Sigmoid colon (tissue), 7 donors: ENCODE results near the gene FOXJ1. TPM values are rescaled to one million over a fixed set of nuclear protein-coding genes. Genes with fewer than 3 reads are reported as not detected.

Source experiments
- DNase-seq: peaks from one replicate; pipeline ENCODE4 v3.0.0-alpha.2; 2019
- H3K27ac ChIP-seq, 4 donors: fragments of 200-600 bp; sonication (generic); one replicate each; pipeline ENCODE4 v1.5.1; 2016 to 2019; ENCODE audit warnings: mild to moderate bottlenecking in 1 of 4
- H3K27me3 ChIP-seq, 3 donors: fragments of 200-600 bp; sonication (generic); one replicate each; pipeline ENCODE4 v1.5.1; 2019; ENCODE audit warnings: mild to moderate bottlenecking in 1 of 3
- H3K36me3 ChIP-seq, 4 donors: fragments of 200-600 bp; sonication (generic); one replicate each; pipeline ENCODE4 v1.5.1; 2016 to 2019
- H3K4me1 ChIP-seq, 4 donors: fragments of 200-600 bp; sonication (generic); one replicate each; pipeline ENCODE4 v1.5.1; 2017 to 2019
- H3K4me3 ChIP-seq, 4 donors: fragments of 200-600 bp; sonication (generic); one replicate each; pipeline ENCODE4 v1.5.1; 2017 to 2019; ENCODE audit warnings: mild to moderate bottlenecking in 2 of 4, moderate library complexity in 1 of 4
- H3K9me3 ChIP-seq, 4 donors: fragments of 200-600 bp in 3 of 4; sonication (generic) in 3 of 4; one replicate each; pipeline versions ENCODE4 v1.5.1 to v1.6.1; 2013 to 2019
- CTCF ChIP-seq, 4 experiments: fragments of 450-650 bp in 3 of 4; fragments of 200-600 bp in 1 of 4; IDR thresholded peaks; one replicate each; pipeline ENCODE4 v1.5.1; 2016 to 2019; ENCODE audit warnings: antibody characterized with exemption in 4 of 4, mild to moderate bottlenecking in 3 of 4, moderate library complexity in 2 of 4
- EP300 ChIP-seq, 4 donors: sonication (generic); formaldehyde crosslinking; IDR thresholded peaks; one replicate each; pipeline ENCODE4 v1.6.1; 2017; ENCODE audit warnings: antibody characterized with exemption in 4 of 4
- POLR2A ChIP-seq, 2 donors: fragments of 450-650 bp; IDR thresholded peaks; one replicate each; pipeline ENCODE4 v1.6.1; 2016; ENCODE audit warnings: antibody characterized with exemption in 2 of 2, mild to moderate bottlenecking in 2 of 2, moderate library complexity in 2 of 2
- POLR2AphosphoS5 ChIP-seq, 4 donors: sonication (generic); formaldehyde crosslinking; IDR thresholded peaks; one replicate each; pipeline ENCODE4 v1.6.1; 2017; ENCODE audit warnings: antibody characterized with exemption in 4 of 4
- WGBS, 2 donors: extraction: QIAGEN DNeasy Blood & Tissue Kit; methylation state at CpG; one replicate each; pipeline ENCODE4 v1.1.7; 2013; 5-methylcytosine and 5-hydroxymethylcytosine counted together
- intact Hi-C: fragments of 100-400 bp; cut with DNase I; formaldehyde crosslinking; loops from one replicate; pipeline ENCODE4 v1.15.1; 2023
- polyA plus RNA-seq, 3 donors: library from polyadenylated mRNA; stranded (reverse); fragments of 200-250 nt; gene quantifications; one replicate each; pipeline ENCODE4 v1.2.3, GENCODE V29; 2013
- small RNA-seq, 3 donors: library from RNA; depleted of rRNA; stranded (forward); fragments of <200 nt; gene quantifications; one replicate each; pipeline ENCODE3, GENCODE V24; 2016
- total RNA-seq, 4 donors: library from RNA; depleted of rRNA; stranded (reverse); fragments of >200 nt; gene quantifications; one replicate each; pipeline ENCODE4 v1.1.0, GENCODE V29; 2016
- donor health status: healthy with polysubstance abuse.
- donor health status: Bipolar disorder and iron deficiency.
- donor health status: healthy.

FOXJ1 gene
- total and polyA plus RNA-seq, 7 donors, result 0.14 to 2.3 (median 0.42) TPM; not detected in 3

- intact Hi-C loops, result loop anchor here (10.0 kb wide), 1 partner anchor 263 kb away; no protein-coding TSS in a partner anchor
- Histone ChIP-seq H3K27ac (no peak overlapping the region), H3K4me1 (no peaks in the 10 kb centered on the region), H3K27me3 (no peaks in the 10 kb centered on the region), H3K9me3 (no peaks in the 10 kb centered on the region), H3K36me3 (peaks cover 42 to 98% (median 75%) of the 10 kb centered on the region in 4 donors), H3K4me3 (no peak overlapping the region)
- WGBS, 2 donors, result 87 to 95% methylated on average over 25 of the region's 25 CpGs
- TF ChIP-seq CTCF (IDR thresholded peaks at IDR 0.05) (no peak), POLR2AphosphoS5 (IDR thresholded peaks at IDR 0.05) (no peak), EP300 (IDR thresholded peaks at IDR 0.05) (no peak), POLR2A (IDR thresholded peaks at IDR 0.05) (no peak)
- DNase-seq, result peak; percentile 35
Measured at GRCh38 chr17:76088041-76088867, 52.8 kb downstream of the FOXJ1 start.

DNA sequence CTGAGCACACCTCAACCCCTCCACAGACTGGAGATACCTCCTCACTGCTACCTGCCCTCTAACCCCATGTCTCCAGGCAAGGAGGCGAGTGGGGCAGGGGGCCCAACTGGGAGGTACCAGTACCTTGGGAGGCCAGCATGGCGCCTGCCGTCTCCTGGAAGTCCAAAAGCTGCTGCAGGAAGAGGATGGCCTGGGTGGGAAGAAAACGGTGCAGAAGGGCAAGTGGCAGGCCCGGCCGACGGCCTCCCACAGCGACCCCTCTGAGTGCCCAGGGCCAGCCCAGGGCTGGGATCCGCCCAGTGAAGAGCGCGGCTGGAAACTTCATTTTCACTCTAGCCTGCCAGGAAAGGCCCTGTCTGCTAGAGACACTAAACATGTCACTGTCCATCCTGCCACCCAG, 53.5 kb downstream of the FOXJ1 start:
- peaks cover 37 to 98% (median 73%) of the 10 kb centered on the region in 4 donors for H3K36me3 ChIP-seq
- 90 to 97% methylated on average over 11 of the region's 11 CpGs for WGBS, 2 donors

DNA sequence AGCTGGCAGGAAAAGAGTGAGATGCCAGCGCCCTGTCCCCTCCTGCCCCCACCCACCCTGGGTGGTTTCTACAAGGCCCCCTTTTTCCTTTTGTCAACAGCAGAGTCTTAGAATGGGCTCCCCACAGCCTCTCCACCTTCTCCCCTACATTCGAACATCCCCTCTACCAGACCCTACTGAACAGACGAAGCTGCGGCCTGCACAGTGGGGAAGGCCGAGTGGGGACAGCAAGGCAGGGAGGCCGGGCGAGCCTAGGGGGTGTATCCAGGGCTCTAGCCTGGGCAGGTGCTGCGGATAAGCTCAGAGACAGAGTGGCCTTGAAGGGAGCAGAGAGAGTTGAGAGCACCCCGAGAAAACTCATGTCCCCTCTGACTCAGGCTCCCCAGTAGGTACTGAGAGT, 54.7 kb downstream of the FOXJ1 start:
- no peak for DNase-seq
- TF ChIP-seq POLR2A (IDR thresholded peaks at IDR 0.05) (no peak), EP300 (IDR thresholded peaks at IDR 0.05) (no peak), POLR2AphosphoS5 (IDR thresholded peaks at IDR 0.05) (no peak), CTCF (IDR thresholded peaks at IDR 0.05) (no peak)
- H3K27me3 ChIP-seq, result no peaks in the 10 kb centered on the region
- no peaks in the 10 kb centered on the region for H3K9me3 ChIP-seq
- peaks cover 37 to 92% (median 71%) of the 10 kb centered on the region in 4 donors for H3K36me3 ChIP-seq
- no peaks in the 10 kb centered on the region for H3K4me1 ChIP-seq
- 96% methylated on average over 9 of the region's 9 CpGs for WGBS, 2 donors
- H3K27ac ChIP-seq, result no peak overlapping the region
- no peak overlapping the region for H3K4me3 ChIP-seq
- intact Hi-C loops, result loop anchor here (10.0 kb wide), 1 partner anchor 262 kb away; no protein-coding TSS in a partner anchor

More for the DNA sequence above, 53.5 kb downstream of the FOXJ1 start:
- H3K4me1 ChIP-seq, result no peaks in the 10 kb centered on the region
- no peaks in the 10 kb centered on the region for H3K27me3 ChIP-seq
- intact Hi-C loops, result loop anchor here (10.0 kb wide), 1 partner anchor 263 kb away; no protein-coding TSS in a partner anchor
- H3K4me3 ChIP-seq, result no peak overlapping the region
- TF ChIP-seq POLR2AphosphoS5 (IDR thresholded peaks at IDR 0.05) (no peak), POLR2A (IDR thresholded peaks at IDR 0.05) (no peak), EP300 (IDR thresholded peaks at IDR 0.05) (no peak), CTCF (IDR thresholded peaks at IDR 0.05) (no peak)
- no peak for DNase-seq
- no peak overlapping the region for H3K27ac ChIP-seq
- H3K9me3 ChIP-seq, result no peaks in the 10 kb centered on the region

Small RNA genes lying within 50 kb of the gene (small RNA-seq; reads per million reads assigned to genes)
- gene MIR6868, result 0 to 0.43 (median 0.15) reads per million in 3 donors

Other genes starting within 250 kb of the FOXJ1 start
- 10 to 100 TPM; 22.4 to 27.5 (median 25.1) TPM for gene TRIM65, start 244.3 kb downstream of the FOXJ1 start, total RNA-seq
- 10 to 100 TPM in 2 of 3 donors, 1 to 10 TPM in 1; 7.2 to 19.1 (median 10.2) TPM for gene TRIM65, start 244.3 kb downstream of the FOXJ1 start, polyA plus RNA-seq
- gene MRPL38, start 236.4 kb downstream of the FOXJ1 start, total RNA-seq, result 10 to 100 TPM; 32.8 to 50.6 (median 41.8) TPM
- gene MRPL38, start 236.4 kb downstream of the FOXJ1 start, polyA plus RNA-seq, result 10 to 100 TPM; 55.9 to 71.5 (median 57.1) TPM
- gene FBF1, start 200.2 kb downstream of the FOXJ1 start, total RNA-seq, result 10 to 100 TPM in 1 of 4 donors, 1 to 10 TPM in 3; 4.4 to 16.6 (median 6.3) TPM
- 1 to 10 TPM; 1.2 to 9.0 (median 2.5) TPM for gene FBF1, start 200.2 kb downstream of the FOXJ1 start, polyA plus RNA-seq
- gene ACOX1, start 162.1 kb downstream of the FOXJ1 start, total RNA-seq, result 10 to 100 TPM; 32.7 to 38.9 (median 36.5) TPM
- 10 to 100 TPM; 31.3 to 93.2 (median 32.4) TPM for gene ACOX1, start 162.1 kb downstream of the FOXJ1 start, polyA plus RNA-seq
- gene TEN1, start 162.0 kb downstream of the FOXJ1 start, total RNA-seq, result 10 to 100 TPM in 1 of 4 donors, 1 to 10 TPM in 3; 5.3 to 14.8 (median 7.8) TPM
- 10 to 100 TPM; 30.5 to 78.8 (median 57.1) TPM for gene TEN1, start 162.0 kb downstream of the FOXJ1 start, polyA plus RNA-seq
- gene CDK3, start 140.4 kb downstream of the FOXJ1 start, total RNA-seq, result 1 to 10 TPM in 2 of 4 donors, under 1 TPM in 1, not detected in 1; 0.71 to 2.6 (median 1.4) TPM
- gene CDK3, start 140.4 kb downstream of the FOXJ1 start, polyA plus RNA-seq, result 10 to 100 TPM; 11.9 to 15.0 (median 15.0) TPM
- 10 to 100 TPM in 1 of 4 donors, 1 to 10 TPM in 3; 2.9 to 23.5 (median 7.2) TPM for gene EVPL, start 113.9 kb downstream of the FOXJ1 start, total RNA-seq
- gene EVPL, start 113.9 kb downstream of the FOXJ1 start, polyA plus RNA-seq, result 10 to 100 TPM in 1 of 3 donors, 1 to 10 TPM in 2; 4.6 to 16.0 (median 4.8) TPM
- gene SRP68, start 68.7 kb downstream of the FOXJ1 start, total RNA-seq, result 10 to 100 TPM; 53.1 to 60.6 (median 53.8) TPM
- 10 to 100 TPM; 37.2 to 52.4 (median 37.7) TPM for gene SRP68, start 68.7 kb downstream of the FOXJ1 start, polyA plus RNA-seq
- 10 to 100 TPM in 1 of 4 donors, 1 to 10 TPM in 3; 5.4 to 20.2 (median 8.2) TPM for gene GALR2, start 66.5 kb downstream of the FOXJ1 start, total RNA-seq
- gene GALR2, start 66.5 kb downstream of the FOXJ1 start, polyA plus RNA-seq, result 1 to 10 TPM in 1 of 3 donors, not detected in 2; 1.6 TPM
- 1 to 10 TPM in 2 of 4 donors, under 1 TPM in 2; 0.16 to 3.5 (median 0.81) TPM for gene ZACN, start 62.1 kb downstream of the FOXJ1 start, total RNA-seq
- 1 to 10 TPM; 1.2 to 1.3 (median 1.2) TPM for gene ZACN, start 62.1 kb downstream of the FOXJ1 start, polyA plus RNA-seq
- 10 to 100 TPM; 58.9 to 82.0 (median 75.3) TPM for gene EXOC7, start 37.5 kb downstream of the FOXJ1 start, total RNA-seq
- 10 to 100 TPM; 36.8 to 74.4 (median 38.4) TPM for gene EXOC7, start 37.5 kb downstream of the FOXJ1 start, polyA plus RNA-seq
- gene RNF157, start 99.2 kb upstream of the FOXJ1 start, total RNA-seq, result 1 to 10 TPM; 3.1 to 9.1 (median 4.5) TPM
- gene RNF157, start 99.2 kb upstream of the FOXJ1 start, polyA plus RNA-seq, result 10 to 100 TPM in 2 of 3 donors, 1 to 10 TPM in 1; 6.0 to 29.5 (median 10.9) TPM
- gene UBALD2, start 124.1 kb upstream of the FOXJ1 start, total RNA-seq, result 10 to 100 TPM in 1 of 4 donors, 1 to 10 TPM in 3; 3.9 to 11.8 (median 6.5) TPM
- 100 to 1,000 TPM in 1 of 3 donors, 10 to 100 TPM in 2; 56.0 to 105 (median 98.7) TPM for gene UBALD2, start 124.1 kb upstream of the FOXJ1 start, polyA plus RNA-seq
- 1 to 10 TPM; 2.0 to 5.0 (median 3.3) TPM for gene QRICH2, start 167.0 kb upstream of the FOXJ1 start, total RNA-seq
- gene QRICH2, start 167.0 kb upstream of the FOXJ1 start, polyA plus RNA-seq, result 1 to 10 TPM in 2 of 3 donors, under 1 TPM in 1; 0.69 to 3.2 (median 1.8) TPM
- 10 to 100 TPM; 39.0 to 70.3 (median 42.3) TPM for gene PRPSAP1, start 212.7 kb upstream of the FOXJ1 start, total RNA-seq
- 10 to 100 TPM; 34.7 to 51.7 (median 35.1) TPM for gene PRPSAP1, start 212.7 kb upstream of the FOXJ1 start, polyA plus RNA-seq
- 1 to 10 TPM; 5.4 to 8.3 (median 7.7) TPM for gene SPHK1, start 243.4 kb upstream of the FOXJ1 start, total RNA-seq
- gene SPHK1, start 243.4 kb upstream of the FOXJ1 start, polyA plus RNA-seq, result 1 to 10 TPM; 5.4 to 9.7 (median 5.5) TPM